Measurements from ENCODE around the gene DENND5A.

DENND5A gene

DNA sequence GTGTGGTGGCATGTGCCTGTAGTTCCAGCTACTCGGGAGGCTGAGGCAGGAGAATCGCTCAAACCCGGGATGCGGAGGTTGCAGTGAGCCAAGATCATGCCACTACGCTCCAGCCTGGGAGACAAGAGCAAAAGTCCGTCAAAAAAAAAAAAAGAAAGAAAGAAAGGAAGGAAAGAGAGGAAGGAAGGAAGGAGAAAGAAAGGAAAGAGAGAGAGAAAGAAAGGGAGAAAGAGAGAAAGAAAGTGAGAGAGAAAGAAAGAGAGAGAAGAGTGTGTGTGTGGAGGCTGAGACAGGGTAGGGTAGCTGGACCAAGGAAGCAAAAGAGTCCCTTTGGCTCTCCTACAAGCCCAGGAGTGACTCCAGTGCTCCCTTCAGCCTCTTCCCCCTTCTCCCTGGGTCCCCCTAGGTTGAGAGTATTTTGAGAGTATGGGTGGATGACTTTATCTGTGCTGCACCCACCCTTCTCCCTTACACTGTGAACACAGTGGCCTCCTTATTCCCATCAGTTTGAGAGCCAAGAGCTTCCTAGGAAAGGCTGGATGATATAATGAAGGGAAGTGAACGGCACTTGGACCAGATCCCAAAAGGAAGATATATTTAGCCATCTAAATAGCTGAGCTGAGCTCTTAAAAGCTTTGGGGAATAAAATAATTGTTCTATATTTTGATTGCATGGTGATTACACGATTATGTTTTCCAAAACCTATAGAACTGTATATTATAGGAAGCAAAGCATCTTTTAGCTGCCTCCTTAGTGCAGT lies 9.5 kb upstream of the DENND5A start:
- DNase-seq (ENCODE audit: low spot score) = no peak
- in situ Hi-C loops (cut with MboI; ENCODE audit: low pct_unique_long_range_greater_than_20kb, low sequenced_read_pairs, unreplicated experiment) = loop anchor here (25.0 kb wide), 1 partner anchor 87 kb away; no protein-coding TSS in a partner anchor
- TF ChIP-seq CTCF (IDR thresholded peaks at IDR 0.05; ENCODE audit: extremely low read depth, insufficient read depth, missing control alignments) = no peak

DNA sequence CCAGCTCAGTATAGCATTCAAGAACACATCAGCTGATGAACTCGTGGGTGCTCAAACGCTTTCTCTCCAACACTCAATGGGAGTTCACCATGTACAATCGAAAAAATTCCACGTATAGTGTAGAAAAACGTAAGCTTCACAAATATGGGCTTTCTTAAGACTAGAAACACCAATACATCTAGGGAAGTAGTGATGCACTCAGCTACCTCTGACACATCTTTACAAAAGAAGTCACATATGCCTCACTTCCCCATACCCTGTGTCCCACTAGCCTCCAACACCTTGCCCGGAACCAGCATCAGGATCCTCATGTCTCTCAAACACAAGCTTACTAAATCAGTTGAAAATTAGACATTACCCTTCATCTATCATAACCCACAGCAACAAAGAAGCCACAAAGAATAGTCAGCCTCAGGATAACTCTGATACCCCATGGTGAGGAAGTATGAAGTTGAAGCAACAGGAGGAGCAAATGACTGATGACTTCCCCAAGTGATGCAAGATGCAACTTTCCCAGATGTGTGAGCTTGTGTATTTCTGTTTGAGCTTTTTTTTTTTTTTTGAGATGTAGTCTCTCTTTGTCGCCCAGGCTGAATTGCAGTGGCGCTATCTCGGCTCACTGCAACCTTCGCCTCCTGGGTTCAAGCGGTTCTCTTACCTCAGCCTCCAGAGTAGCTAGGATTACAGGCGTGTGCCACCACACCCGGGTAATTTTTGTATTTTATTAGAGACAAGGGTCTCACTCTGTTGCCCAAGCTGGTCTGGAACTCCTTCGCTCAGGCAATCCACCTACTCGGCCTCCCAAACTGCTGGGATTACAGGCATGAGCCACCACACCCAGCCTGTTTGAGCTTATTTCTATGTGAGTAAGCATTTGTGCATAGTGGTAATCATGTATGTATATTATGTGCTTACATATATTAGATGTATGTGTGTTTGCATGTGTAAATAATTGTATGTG lies 8.5 kb upstream of the DENND5A start:
- in situ Hi-C loops (cut with MboI; ENCODE audit: low pct_unique_long_range_greater_than_20kb, low sequenced_read_pairs, unreplicated experiment) = no loop called here
- no peak for DNase-seq (ENCODE audit: low spot score)
- TF ChIP-seq CTCF (IDR thresholded peaks at IDR 0.05; ENCODE audit: extremely low read depth, insufficient read depth, missing control alignments) = no peak

DNA sequence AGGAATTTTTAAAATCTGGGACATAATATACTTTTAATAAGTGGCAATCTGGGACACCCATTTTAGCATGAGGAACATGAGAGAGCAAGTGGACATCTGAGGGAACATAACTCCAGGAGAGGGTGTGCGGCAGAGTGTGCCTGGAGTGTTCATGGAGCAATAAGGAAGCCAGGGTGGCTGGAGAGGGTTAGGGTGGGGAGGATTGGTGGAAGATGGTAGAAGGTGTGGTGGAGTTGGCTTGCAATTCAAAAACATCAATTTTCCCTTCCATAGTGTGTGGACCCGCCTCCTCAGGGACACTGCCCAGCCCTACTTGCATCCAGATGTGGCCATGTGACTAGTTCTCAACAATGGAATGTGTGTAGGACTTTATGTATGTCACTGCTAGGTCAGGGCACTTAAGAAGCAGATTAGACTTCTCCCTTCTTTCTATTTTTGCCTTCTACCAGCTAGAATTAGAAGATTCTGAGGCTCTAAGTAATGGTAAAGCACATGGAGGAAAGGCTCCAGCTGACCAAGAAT lies 4.4 kb upstream of the DENND5A start:
- TF ChIP-seq CTCF (IDR thresholded peaks at IDR 0.05; ENCODE audit: extremely low read depth, insufficient read depth, missing control alignments) = no peak
- in situ Hi-C loops (cut with MboI; ENCODE audit: low pct_unique_long_range_greater_than_20kb, low sequenced_read_pairs, unreplicated experiment) = no loop called here

GRCh38 chr11:9267680-9268079 lies 2.5 kb upstream of the DENND5A start:
- DNase-seq (ENCODE audit: low spot score) = no peak
- in situ Hi-C loops (cut with MboI; ENCODE audit: low pct_unique_long_range_greater_than_20kb, low sequenced_read_pairs, unreplicated experiment) = no loop called here
- TF ChIP-seq CTCF (IDR thresholded peaks at IDR 0.05; ENCODE audit: extremely low read depth, insufficient read depth, missing control alignments) = no peak

More for the DNA sequence above, 4.4 kb upstream of the DENND5A start:
- DNase-seq (ENCODE audit: low spot score) = no peak

- in situ Hi-C loops (cut with MboI; ENCODE audit: low pct_unique_long_range_greater_than_20kb, low sequenced_read_pairs, unreplicated experiment) = no loop called here
- no peak for TF ChIP-seq CTCF (IDR thresholded peaks at IDR 0.05; ENCODE audit: extremely low read depth, insufficient read depth, missing control alignments)
Observed at GRCh38 chr11:9266926-9267325, 1.8 kb upstream of the DENND5A start.

GRCh38 chr11:9266132-9266736 lies 1.1 kb upstream of the DENND5A start:
- DNase-seq (ENCODE audit: low spot score) = no peak
- in situ Hi-C loops (cut with MboI; ENCODE audit: low pct_unique_long_range_greater_than_20kb, low sequenced_read_pairs, unreplicated experiment) = no loop called here
- no peak for TF ChIP-seq CTCF (IDR thresholded peaks at IDR 0.05; ENCODE audit: extremely low read depth, insufficient read depth, missing control alignments)

More at GRCh38 chr11:9266926-9267325, 1.8 kb upstream of the DENND5A start:
- DNase-seq (ENCODE audit: low spot score) = no peak

Data from GM13977 (cell line).